ENCODE data around the gene C9orf78.

Gene C9orf78

DNA sequence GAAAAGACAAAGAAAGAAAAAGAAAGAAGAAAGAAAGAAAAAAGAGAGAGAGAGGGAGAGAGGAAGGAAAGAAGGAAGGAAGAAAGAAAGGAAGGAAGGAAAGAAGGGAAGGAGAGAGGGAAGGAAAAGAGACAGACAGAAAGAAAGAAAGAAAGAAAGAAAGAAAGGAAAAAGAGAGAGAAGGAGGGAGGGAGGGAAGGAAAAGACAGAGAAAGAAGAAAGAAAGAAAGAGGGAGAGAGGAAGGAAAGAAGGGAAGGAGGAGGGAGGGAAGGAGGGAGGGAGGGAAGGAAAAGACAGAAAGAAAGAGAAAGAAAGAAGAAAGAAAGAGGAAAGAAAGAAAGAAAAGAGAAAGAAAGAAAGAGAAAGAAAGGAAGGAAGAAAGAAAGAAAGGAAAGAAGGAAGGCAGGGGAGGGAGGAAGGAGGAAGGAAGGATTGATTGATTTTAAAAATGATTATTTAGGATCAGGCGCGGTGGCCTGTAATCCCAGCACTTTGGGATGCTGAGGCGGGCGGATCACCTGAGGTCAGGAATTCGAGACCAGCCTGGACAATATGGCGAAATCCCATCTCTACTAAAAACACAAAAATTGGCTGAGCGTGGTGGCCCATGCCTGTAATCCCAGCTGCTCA lies 55.4 kb downstream of the C9orf78 start:
- no peaks in the 10 kb centered on the region for H3K36me3 ChIP-seq (ENCODE audit: insufficient read depth, low read length)
- no peak overlapping the region for H3K9ac ChIP-seq (ENCODE audit: low read depth, low read length)
- no peaks in the 10 kb centered on the region for H3K9me3 ChIP-seq (ENCODE audit: insufficient read depth, low read depth, low read length)

DNA sequence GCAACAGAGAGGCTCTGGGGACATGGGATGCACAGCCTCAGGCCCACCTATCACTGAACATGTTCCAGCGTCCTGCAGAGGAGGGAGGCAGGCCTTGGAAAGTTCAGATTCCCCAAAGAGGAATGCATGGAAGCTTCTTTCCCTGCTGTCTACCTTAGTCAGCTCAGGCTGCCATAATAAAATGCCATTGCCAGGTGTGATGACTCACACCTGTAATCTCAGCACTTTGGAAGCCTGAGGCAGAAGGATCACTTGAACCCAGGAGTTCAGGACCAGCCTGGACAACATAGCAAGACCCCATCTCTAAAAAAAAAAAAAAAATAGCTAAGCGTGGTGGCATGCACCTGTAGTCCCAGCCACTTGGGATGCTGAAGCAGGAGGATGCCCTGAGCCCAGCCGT lies 56.6 kb downstream of the C9orf78 start:
- H3K9me3 ChIP-seq (ENCODE audit: insufficient read depth, low read depth, low read length), result no peaks in the 10 kb centered on the region
- no peak overlapping the region for H3K4me3 ChIP-seq (ENCODE audit: low read length)
- no peak overlapping the region for H3K27ac ChIP-seq (ENCODE audit: low read depth, low read length)
- no peaks in the 10 kb centered on the region for H3K36me3 ChIP-seq (ENCODE audit: insufficient read depth, low read length)
- 88% methylated on average over 3 of the region's 3 CpGs for WGBS
- no peak overlapping the region for H3K9ac ChIP-seq (ENCODE audit: low read depth, low read length)
- H3K27me3 ChIP-seq (ENCODE audit: insufficient read depth, low read length), result no peaks in the 10 kb centered on the region
- H3K4me1 ChIP-seq (ENCODE audit: insufficient read depth, low read length), result peaks cover 7% of the 10 kb centered on the region

More for the DNA sequence above, 55.4 kb downstream of the C9orf78 start:
- Histone ChIP-seq H3K4me1 (ENCODE audit: insufficient read depth, low read length) (peaks cover 7% of the 10 kb centered on the region), H3K27ac (ENCODE audit: low read depth, low read length) (no peak overlapping the region), H3K27me3 (ENCODE audit: insufficient read depth, low read length) (no peaks in the 10 kb centered on the region), H3K4me3 (ENCODE audit: low read length) (no peak overlapping the region)
- WGBS, result 93% methylated on average over 7 of the region's 7 CpGs

DNA sequence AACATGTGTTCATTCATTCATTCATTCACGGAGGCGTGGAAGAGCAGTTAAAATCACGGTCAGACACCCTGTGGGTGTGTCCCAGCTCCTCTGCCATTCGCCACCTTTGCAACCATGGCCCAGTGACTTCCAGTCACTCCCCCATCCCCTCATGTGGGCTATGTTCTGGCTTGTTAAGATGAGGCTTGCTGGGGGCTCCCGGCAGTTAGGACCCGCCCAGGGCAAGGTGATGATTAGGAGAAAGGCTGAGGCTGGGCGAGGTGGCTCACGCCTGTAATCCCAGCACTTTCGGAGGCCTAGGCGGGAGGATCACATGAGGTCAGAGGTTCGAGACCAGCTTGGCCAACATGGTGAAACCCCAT lies 57.3 kb downstream of the C9orf78 start:
- Histone ChIP-seq H3K27ac (ENCODE audit: low read depth, low read length) (no peak overlapping the region), H3K4me1 (ENCODE audit: insufficient read depth, low read length) (peaks cover 7% of the 10 kb centered on the region), H3K4me3 (ENCODE audit: low read length) (no peak overlapping the region), H3K27me3 (ENCODE audit: insufficient read depth, low read length) (no peaks in the 10 kb centered on the region), H3K9ac (ENCODE audit: low read depth, low read length) (no peak overlapping the region), H3K36me3 (ENCODE audit: insufficient read depth, low read length) (no peaks in the 10 kb centered on the region), H3K9me3 (ENCODE audit: insufficient read depth, low read depth, low read length) (no peaks in the 10 kb centered on the region)
- 81% methylated on average over 11 of the region's 11 CpGs for WGBS
